HG03521 (cell line): ENCODE data around the gene RBM43.

Experiments
- ATAC-seq: cut with Tn5 transposase; IDR thresholded peaks from one replicate; pipeline ENCODE4 v1.9.1; 2021; ENCODE audit warnings: mild to moderate bottlenecking, moderate library complexity; ENCODE audit not compliant: unreplicated experiment

The RBM43 gene

DNA sequence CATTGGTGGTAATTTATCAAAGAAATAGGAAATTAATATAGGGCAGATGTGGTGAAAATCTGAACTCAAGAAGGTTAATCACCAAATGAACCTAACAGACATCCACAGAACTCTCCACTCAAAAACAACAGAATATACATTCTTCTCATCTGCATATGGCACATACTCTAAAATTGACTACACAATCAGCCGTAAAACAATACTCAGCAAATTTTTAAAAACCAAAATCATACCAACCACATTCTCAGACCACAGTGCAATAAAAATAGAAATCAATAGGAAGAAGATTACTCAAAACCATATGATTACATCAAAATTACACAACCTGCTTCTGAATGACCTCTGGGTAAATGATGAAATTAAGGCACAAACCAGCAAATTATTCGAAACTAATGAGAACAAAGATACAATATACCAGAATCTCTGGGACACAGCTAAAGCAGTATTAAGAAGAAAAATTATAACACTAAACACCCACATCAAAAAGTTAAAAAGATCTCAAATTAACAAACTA lies 31.0 kb downstream of the RBM43 start:
- no peak for ATAC-seq

DNA sequence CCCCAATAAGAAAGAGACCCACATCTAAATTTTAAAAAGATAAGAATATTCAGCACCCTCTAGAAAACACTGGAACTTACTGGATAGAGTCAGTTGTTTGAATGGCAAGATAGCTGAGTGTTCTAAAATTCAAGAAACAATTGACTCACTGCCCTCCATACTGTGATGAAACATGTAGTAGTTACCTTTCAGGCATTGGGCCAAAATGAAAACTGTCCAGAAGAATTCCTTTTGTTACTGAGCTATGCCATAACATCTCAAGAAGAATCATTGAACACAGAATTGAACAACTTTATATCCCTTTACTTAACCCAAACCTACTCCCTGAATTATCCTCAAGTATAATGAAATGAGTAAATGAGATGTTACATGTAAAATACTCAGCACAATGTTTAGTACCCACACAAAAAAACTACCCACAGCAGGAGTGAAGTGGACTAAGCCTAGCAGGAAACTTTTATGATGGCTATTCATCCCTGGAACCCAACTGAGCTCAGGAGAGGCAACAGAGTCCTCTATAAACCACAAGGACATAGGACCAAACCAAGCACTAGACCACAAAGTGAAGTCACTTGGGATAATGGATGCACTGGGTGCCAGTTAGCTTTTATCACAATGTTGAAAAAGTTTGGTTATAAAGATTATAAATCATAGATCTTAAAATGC lies 32.7 kb downstream of the RBM43 start:
- ATAC-seq, result no peak

- ATAC-seq, result no peak
These were observed 44.3 kb downstream of the RBM43 start for GRCh38 chr2:151217343-151217742.

- ATAC-seq, result no peak
These were observed 54.6 kb downstream of the RBM43 start for GRCh38 chr2:151207100-151207499.

- no peak for ATAC-seq
These were observed 55.2 kb downstream of the RBM43 start for GRCh38 chr2:151206446-151206968.

DNA sequence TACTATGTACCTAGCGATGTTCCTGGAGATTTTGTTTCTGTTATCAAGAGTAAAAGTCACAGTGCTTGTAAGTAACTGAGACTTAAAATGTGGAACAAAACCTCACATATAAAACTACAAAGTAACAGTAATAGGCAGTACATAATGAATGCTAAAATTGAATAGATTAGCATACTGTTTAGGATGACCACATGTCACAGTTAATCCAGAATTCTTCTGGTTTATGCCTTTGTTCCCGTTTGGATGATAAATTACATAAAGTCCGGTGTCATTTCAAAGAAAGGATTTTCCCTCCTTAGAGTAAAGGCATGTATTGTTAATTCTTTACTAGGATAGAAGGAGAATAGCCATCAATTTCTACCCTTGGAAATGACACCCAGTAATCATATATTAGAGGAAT lies 56.1 kb downstream of the RBM43 start:
- no peak for ATAC-seq

DNA sequence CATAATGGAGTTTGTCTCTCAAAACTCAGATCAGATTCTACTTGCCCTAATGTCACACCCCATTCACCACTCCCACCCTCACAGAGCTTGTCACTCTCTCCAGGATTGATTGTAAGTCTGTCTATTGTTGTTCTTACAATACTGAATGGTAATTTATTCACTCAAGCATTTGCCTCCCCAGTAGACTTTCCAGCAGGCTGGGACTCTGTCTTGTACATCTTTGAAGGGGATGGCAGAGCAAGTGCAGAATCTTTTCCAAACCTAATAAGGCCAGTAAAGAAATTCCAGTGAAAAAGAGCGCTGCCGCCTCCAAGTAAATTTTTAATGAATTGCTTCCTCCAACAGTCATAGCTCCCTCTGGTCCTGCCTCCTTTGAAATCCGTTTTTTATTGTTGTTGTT lies 56.9 kb downstream of the RBM43 start:
- ATAC-seq, result no peak

DNA sequence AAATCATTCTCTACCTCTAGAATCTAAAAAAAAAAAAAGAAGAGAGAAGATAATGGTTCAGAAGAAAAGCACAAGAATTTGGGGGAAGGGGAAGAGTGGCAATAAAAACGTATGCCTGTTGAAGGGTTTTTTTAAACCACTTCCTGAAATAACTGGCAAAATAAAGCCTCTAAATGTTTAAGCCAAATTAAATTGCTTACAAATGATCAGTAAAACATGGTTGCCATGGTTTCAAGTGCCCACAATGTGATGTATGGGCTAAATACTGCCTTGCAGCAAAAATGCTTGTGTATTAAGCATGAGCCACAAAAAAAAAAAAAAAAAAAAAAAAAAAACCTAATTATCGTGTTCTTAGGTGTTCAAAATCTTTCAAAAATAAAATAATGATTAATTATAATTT lies 60.8 kb downstream of the RBM43 start:
- ATAC-seq, result no peak

GRCh38 chr2:151200277-151200676 lies 61.4 kb downstream of the RBM43 start:
- ATAC-seq, result no peak

GRCh38 chr2:151198645-151199044 lies 63.0 kb downstream of the RBM43 start:
- no peak for ATAC-seq
